Neural cell (in vitro differentiated cells): ENCODE measurements around the gene NFX1.
"Not testable (repeated sequence)": the region's sequence is repeated elsewhere in the genome, so short reads cannot be mapped to it uniquely, and the experiment has no call there.

ENCODE experiments used
- EZH2 ChIP-seq: fragments of 200-600, 300-800 bp; shearing (Covaris generic), sonication (generic); IDR thresholded peaks from 2 replicates; pipeline ENCODE4 v1.6.1; 2014; ENCODE audit warnings: antibody characterized with exemption, low read length, borderline replicate concordance, mild to moderate bottlenecking; ENCODE audit not compliant: insufficient read depth, poor library complexity, severe bottlenecking
- MXI1 ChIP-seq: fragments of 450-650 bp; conservative IDR thresholded peaks from 2 replicates; pipeline ENCODE4 v1.6.1; 2014; ENCODE audit warnings: antibody characterized with exemption, mild to moderate bottlenecking; ENCODE audit not compliant: poor library complexity, severe bottlenecking
- POLR2AphosphoS5 ChIP-seq: IDR thresholded peaks from 2 replicates; pipeline ENCODE4 v1.6.1; 2012
- RAD21 ChIP-seq: fragments of 450-650 bp; conservative IDR thresholded peaks from 2 replicates; pipeline ENCODE4 v1.6.1; 2014; ENCODE audit warnings: antibody characterized with exemption, mild to moderate bottlenecking, moderate library complexity
- REST ChIP-seq: IDR thresholded peaks from 2 replicates; pipeline ENCODE4 v1.6.1; 2012; ENCODE audit warnings: borderline replicate concordance
- SMC3 ChIP-seq: fragments of 450-650 bp; conservative IDR thresholded peaks from 2 replicates; pipeline ENCODE4 v1.6.1; 2014; ENCODE audit warnings: antibody characterized with exemption, mild to moderate bottlenecking, moderate library complexity; ENCODE audit not compliant: poor library complexity
- TAF1 ChIP-seq: IDR thresholded peaks from 2 replicates; pipeline ENCODE4 v1.6.1; 2012; ENCODE audit warnings: low read depth
- TF ChIP-seq, protein P1 (sequence below): fragments of 450-650 bp; IDR thresholded peaks from 2 replicates; pipeline ENCODE4 v1.5.1; 2014; ENCODE audit warnings: antibody characterized with exemption, mild to moderate bottlenecking, moderate library complexity; ENCODE audit not compliant: poor library complexity, severe bottlenecking

GRCh38 chr9:33317136-33317535 is 26.8 kb downstream of the NFX1 start:
- TF ChIP-seq, protein P1, sequence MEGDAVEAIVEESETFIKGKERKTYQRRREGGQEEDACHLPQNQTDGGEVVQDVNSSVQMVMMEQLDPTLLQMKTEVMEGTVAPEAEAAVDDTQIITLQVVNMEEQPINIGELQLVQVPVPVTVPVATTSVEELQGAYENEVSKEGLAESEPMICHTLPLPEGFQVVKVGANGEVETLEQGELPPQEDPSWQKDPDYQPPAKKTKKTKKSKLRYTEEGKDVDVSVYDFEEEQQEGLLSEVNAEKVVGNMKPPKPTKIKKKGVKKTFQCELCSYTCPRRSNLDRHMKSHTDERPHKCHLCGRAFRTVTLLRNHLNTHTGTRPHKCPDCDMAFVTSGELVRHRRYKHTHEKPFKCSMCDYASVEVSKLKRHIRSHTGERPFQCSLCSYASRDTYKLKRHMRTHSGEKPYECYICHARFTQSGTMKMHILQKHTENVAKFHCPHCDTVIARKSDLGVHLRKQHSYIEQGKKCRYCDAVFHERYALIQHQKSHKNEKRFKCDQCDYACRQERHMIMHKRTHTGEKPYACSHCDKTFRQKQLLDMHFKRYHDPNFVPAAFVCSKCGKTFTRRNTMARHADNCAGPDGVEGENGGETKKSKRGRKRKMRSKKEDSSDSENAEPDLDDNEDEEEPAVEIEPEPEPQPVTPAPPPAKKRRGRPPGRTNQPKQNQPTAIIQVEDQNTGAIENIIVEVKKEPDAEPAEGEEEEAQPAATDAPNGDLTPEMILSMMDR = not testable (repeated sequence)
- not testable (repeated sequence) for TF ChIP-seq POLR2AphosphoS5, EZH2, MXI1, TAF1, REST, RAD21, SMC3
